IMR-90 (cell line): ENCODE results near the gene SOX2. TPM values are rescaled to one million over a fixed set of nuclear protein-coding genes. Genes with fewer than 3 reads are reported as not detected.

Experiments
- ATAC-seq: fragments of 200-7000 bp; cut with Tn5 transposase; 2 replicates; pipeline ENCODE4 v1.9.1; 2020; ENCODE audit warnings: low read depth, mild to moderate bottlenecking, moderate library complexity
- BruUV-seq: library from RNA; stranded (reverse); fragments of 400-500 nt; replicated peaks from 2 replicates; lab custom pipeline; 2021; lab: Mats Ljungman, UMichigan
- CTCF ChIA-PET: fragments of 300-600 bp; formaldehyde crosslinking; extraction: SDS; loops from one replicate; lab custom pipeline; 2021; ENCODE audit warnings: antibody characterized with exemption; lab: Yijun Ruan, JAX
- POLR2A ChIA-PET: fragments of 300-600 bp; sonication (Branson Sonifier 250); formaldehyde crosslinking; loops from one replicate; lab custom pipeline; 2022; ENCODE audit warnings: antibody characterized with exemption; ENCODE audit not compliant: unreplicated experiment; lab: Charles Lee
- DNase-seq: peaks from one replicate; pipeline ENCODE4 v3.0.0; 2013
- H2AFZ ChIP-seq: replicated peaks from 2 replicates; pipeline ENCODE3; 2013; ENCODE audit warnings: low read length, mild to moderate bottlenecking; ENCODE audit not compliant: poor library complexity
- H2AK5ac ChIP-seq: 2 replicates; pipeline ENCODE4 v1.6.1; 2013; ENCODE audit warnings: low read depth, low read length, inconsistent platforms
- H2AK9ac ChIP-seq: replicated peaks from 2 replicates; pipeline ENCODE3; 2013; ENCODE audit warnings: mild to moderate bottlenecking, low read depth, low read length, moderate library complexity; ENCODE audit not compliant: poor library complexity
- H2BK120ac ChIP-seq: 2 replicates; pipeline ENCODE4 v1.6.1; 2013; ENCODE audit warnings: low read depth, low read length, inconsistent platforms
- H2BK15ac ChIP-seq: 3 replicates; pipeline ENCODE4 v1.6.1; 2013; ENCODE audit warnings: low read depth, low read length, inconsistent platforms
- H2BK20ac ChIP-seq: 2 replicates; pipeline ENCODE4 v1.6.1; 2013; ENCODE audit warnings: low read depth, mild to moderate bottlenecking, inconsistent platforms, low read length, moderate library complexity
- H2BK5ac ChIP-seq: 2 replicates; pipeline ENCODE4 v1.6.1; 2013; ENCODE audit warnings: mild to moderate bottlenecking, low read depth, low read length, inconsistent platforms; ENCODE audit not compliant: poor library complexity, severe bottlenecking
- H3K14ac ChIP-seq: replicated peaks from 2 replicates; pipeline ENCODE4 v1.6.1; 2013; ENCODE audit warnings: low read depth, low read length, inconsistent platforms
- H3K18ac ChIP-seq: 2 replicates; pipeline ENCODE4 v1.6.1; 2013; ENCODE audit warnings: low read depth, low read length, control low read depth
- H3K23ac ChIP-seq: 2 replicates; pipeline ENCODE4 v1.6.1; 2013; ENCODE audit warnings: low read depth, low read length, inconsistent platforms
- H3K27ac ChIP-seq: 2 replicates; pipeline ENCODE4 v1.5.1; 2013; ENCODE audit warnings: mild to moderate bottlenecking, control low read depth, low read length; ENCODE audit not compliant: insufficient read depth
- H3K27me3 ChIP-seq: 2 replicates; pipeline ENCODE4 v1.6.1; 2013; ENCODE audit warnings: low read length; ENCODE audit not compliant: control insufficient read depth, insufficient read depth
- H3K36me3 ChIP-seq: 2 replicates; pipeline ENCODE4 v1.6.1; 2013; ENCODE audit warnings: low read length, mixed read lengths; ENCODE audit not compliant: control insufficient read depth, insufficient read depth
- H3K4ac ChIP-seq: 2 replicates; pipeline ENCODE4 v1.6.1; 2013; ENCODE audit warnings: low read depth, low read length, inconsistent platforms
- H3K4me1 ChIP-seq: 2 replicates; pipeline ENCODE4 v1.6.1; 2013; ENCODE audit warnings: low read length, mixed read lengths; ENCODE audit not compliant: control insufficient read depth, insufficient read depth
- H3K4me2 ChIP-seq: 2 replicates; pipeline ENCODE4 v1.6.1; 2013; ENCODE audit warnings: low read depth, mild to moderate bottlenecking, control low read depth, low read length, moderate library complexity
- H3K4me3 ChIP-seq: 2 replicates; pipeline ENCODE4 v1.5.1; 2013; ENCODE audit warnings: low read depth, mild to moderate bottlenecking, control low read depth, low read length, moderate library complexity; ENCODE audit not compliant: insufficient read depth
- H3K56ac ChIP-seq: 2 replicates; pipeline ENCODE4 v1.6.1; 2013; ENCODE audit warnings: low read length, inconsistent platforms; ENCODE audit not compliant: insufficient read depth; ENCODE audit errors: extremely low read depth
- H3K79me1 ChIP-seq, 2 experiments: 2 replicates each; pipeline ENCODE4 v1.6.1; 2013; ENCODE audit warnings: low read length in 2 of 2, inconsistent platforms in 1 of 2, low read depth in 1 of 2
- H3K9ac ChIP-seq: 2 replicates; pipeline ENCODE4 v1.6.1; 2013; ENCODE audit warnings: low read depth, low read length, control low read depth
- H3K9me1 ChIP-seq: 2 replicates; pipeline ENCODE4 v1.6.1; 2013; ENCODE audit warnings: low read length, inconsistent platforms; ENCODE audit not compliant: insufficient read depth
- H3K9me3 ChIP-seq: 2 replicates; pipeline ENCODE4 v1.6.1; 2013; ENCODE audit warnings: low read length; ENCODE audit not compliant: control insufficient read depth, insufficient read depth
- H4K20me1 ChIP-seq: 2 replicates; pipeline ENCODE4 v1.6.1; 2013; ENCODE audit warnings: low read length, inconsistent platforms; ENCODE audit not compliant: insufficient read depth
- H4K5ac ChIP-seq: 2 replicates; pipeline ENCODE4 v1.6.1; 2013; ENCODE audit warnings: mild to moderate bottlenecking, low read depth, low read length, control low read depth
- H4K8ac ChIP-seq, 2 experiments: 2 replicates each; pipeline ENCODE4 v1.6.1; 2013; ENCODE audit warnings: low read depth in 2 of 2, low read length in 2 of 2, control low read depth in 1 of 2, inconsistent platforms in 1 of 2
- H4K91ac ChIP-seq: 2 replicates; pipeline ENCODE4 v1.6.1; 2013; ENCODE audit warnings: low read depth, low read length, inconsistent platforms; ENCODE audit not compliant: insufficient read depth
- BHLHE40 ChIP-seq: fragments of 150-350 bp; IDR thresholded peaks from 2 replicates; pipeline ENCODE4 v1.6.1; 2016; ENCODE audit warnings: mild to moderate bottlenecking, low read depth, low read length
- CEBPB ChIP-seq: IDR thresholded peaks from 2 replicates; pipeline ENCODE4 v1.6.1; 2012; ENCODE audit warnings: low read depth, low read length, improper control_type of control experiment
- CHD1 ChIP-seq: IDR thresholded peaks from 2 replicates; pipeline ENCODE4 v1.6.1; 2012; ENCODE audit warnings: low read depth, low read length, improper control_type of control experiment
- FOS ChIP-seq: fragments of 150-350 bp; IDR thresholded peaks from 2 replicates; pipeline ENCODE4 v1.6.1; 2016; ENCODE audit warnings: low read depth, low read length
- MAFK ChIP-seq: IDR thresholded peaks from 2 replicates; pipeline ENCODE4 v1.6.1; 2012; ENCODE audit warnings: low read depth, low read length, improper control_type of control experiment
- MAZ ChIP-seq: IDR thresholded peaks from 2 replicates; pipeline ENCODE4 v1.6.1; 2012; ENCODE audit warnings: low read depth, mild to moderate bottlenecking, low read length, improper control_type of control experiment, moderate library complexity, borderline replicate concordance
- MXI1 ChIP-seq: IDR thresholded peaks from 2 replicates; pipeline ENCODE4 v1.6.1; 2012; ENCODE audit warnings: low read depth, mild to moderate bottlenecking, low read length, moderate library complexity, borderline replicate concordance
- NFE2L2 ChIP-seq: fragments of 150-350 bp; IDR thresholded peaks from 2 replicates; pipeline ENCODE4 v1.6.1; 2016; ENCODE audit warnings: low read depth, mild to moderate bottlenecking, low read length
- POLR2A ChIP-seq: IDR thresholded peaks from 2 replicates; pipeline ENCODE4 v1.6.1; 2012; ENCODE audit warnings: mild to moderate bottlenecking, low read depth, low read length
- RAD21 ChIP-seq: IDR thresholded peaks from 2 replicates; pipeline ENCODE4 v1.6.1; 2012; ENCODE audit warnings: low read length, improper control_type of control experiment
- RCOR1 ChIP-seq: IDR thresholded peaks from 2 replicates; pipeline ENCODE4 v1.6.1; 2012; ENCODE audit warnings: mild to moderate bottlenecking, low read length, improper control_type of control experiment; ENCODE audit not compliant: insufficient replicate concordance
- RFX5 ChIP-seq: IDR thresholded peaks from 2 replicates; pipeline ENCODE4 v1.8.0; 2012; ENCODE audit warnings: low read depth, mild to moderate bottlenecking, low read length, moderate library complexity
- SMC3 ChIP-seq: fragments of 150-350 bp; IDR thresholded peaks from 2 replicates; pipeline ENCODE4 v1.6.1; 2016; ENCODE audit warnings: low read depth, mild to moderate bottlenecking, antibody characterized with exemption, low read length, moderate library complexity
- WGBS, 2 experiments: methylation state at CpG; one replicate each; pipeline versions ENCODE4 v1.1.5 to v1.1.7; 2013; ENCODE audit warnings: missing lambda C conversion rate in 2 of 2; ENCODE audit not compliant: insufficient read length in 1 of 2; ENCODE audit errors: extremely low coverage in 2 of 2; 5-methylcytosine and 5-hydroxymethylcytosine counted together
- dilution Hi-C: fragments of 300-500 bp; cut with HindIII; formaldehyde crosslinking; loops from one replicate; pipeline ENCODE4 v1.14.3; 2018; ENCODE audit warnings: low sequenced_read_pairs; ENCODE audit not compliant: unreplicated experiment
- in situ Hi-C: fragments of 300-500 bp; cut with MboI; formaldehyde crosslinking; loops from 3 replicates; pipeline ENCODE4 v1.14.3; 2019; ENCODE audit warnings: low sequenced_read_pairs, inconsistent platforms, mixed read lengths
- intact Hi-C: fragments of 100-400 bp; cut with micrococcal nuclease; formaldehyde crosslinking; loops from 2 replicates; pipeline ENCODE4 v1.10.0; 2022
- polyA plus RNA-seq, 3 experiments: library from polyadenylated mRNA; depleted of rRNA; stranded (reverse); fragments of >200 nt; gene quantifications; 2 replicates each; pipeline ENCODE4 v1.2.3, GENCODE V29; 2012; ENCODE audit warnings: low replicate concordance in 1 of 3
- total RNA-seq: library from RNA; depleted of rRNA; stranded (reverse); fragments of >200 nt; gene quantifications from 2 replicates; pipeline ENCODE4 v1.2.3, GENCODE V29; 2012
- TF ChIP-seq, protein P1 (sequence below): fragments of 150-350 bp; IDR thresholded peaks from 2 replicates; pipeline ENCODE4 v1.6.1; 2017; ENCODE audit warnings: mild to moderate bottlenecking, antibody characterized with exemption, low read length, low read depth
- TF ChIP-seq, protein P2 (sequence below): conservative IDR thresholded peaks from 2 replicates; pipeline ENCODE4 v1.5.1; 2012; ENCODE audit warnings: mild to moderate bottlenecking, low read depth, low read length, improper control_type of control experiment
- TF ChIP-seq, protein P3 (sequence below): fragments of 150-350 bp; IDR thresholded peaks from 2 replicates; pipeline ENCODE4 v1.6.1; 2016; ENCODE audit warnings: low read depth, mild to moderate bottlenecking, low read length, moderate library complexity, borderline replicate concordance

Gene SOX2
- total and polyA plus RNA-seq, 2 of the 4 experiments (the other 2 are of a cell fraction) = not detected

DNA sequence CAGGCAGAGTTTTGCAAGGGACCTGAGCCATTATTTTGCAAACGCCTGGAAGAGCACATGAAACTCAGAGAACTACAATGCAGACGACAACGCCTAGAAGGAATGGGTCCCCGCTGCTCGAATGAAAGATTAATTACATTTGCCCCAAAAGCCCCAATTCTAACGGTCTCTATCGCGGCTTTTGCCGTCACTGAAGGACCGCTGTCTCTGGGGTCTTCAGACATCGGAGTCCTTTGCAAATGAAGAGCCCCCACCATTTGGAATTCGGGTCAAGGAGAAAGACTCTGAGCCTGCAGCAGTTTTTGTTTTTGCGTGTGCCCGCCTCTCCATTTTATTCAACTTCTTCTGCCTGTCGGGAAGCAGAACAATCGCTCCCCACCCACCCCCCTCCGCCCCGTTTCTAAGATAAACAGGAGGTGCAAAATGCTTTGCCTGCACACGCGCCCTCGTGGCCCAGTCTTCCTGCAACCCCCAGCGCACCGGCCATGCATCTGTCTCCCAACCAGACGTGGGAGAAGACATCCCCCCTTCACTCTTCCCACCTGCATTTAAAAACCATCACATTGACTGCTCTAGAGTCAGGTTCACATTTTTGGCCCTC, 13.5 kb downstream of the SOX2 start:
- Histone ChIP-seq H4K91ac (no peak overlapping the region), H4K20me1 (no peaks in the 10 kb centered on the region), H2BK15ac (no peak overlapping the region), H3K36me3 (no peaks in the 10 kb centered on the region), H3K14ac (no peak overlapping the region), H2BK120ac (no peak overlapping the region), H3K27ac (no peak overlapping the region), H4K5ac (no peak overlapping the region), H2BK20ac (no peak overlapping the region), H4K8ac (no peak overlapping the region), H3K9me3 (peaks cover 2% of the 10 kb centered on the region), H3K9me1 (no peaks in the 10 kb centered on the region), H3K18ac (no peak overlapping the region), H2AFZ (no peak overlapping the region), H3K4me3 (no peak overlapping the region), H3K9ac (no peak overlapping the region), H3K79me1 (no peaks in the 10 kb centered on the region), H2AK9ac (no peak overlapping the region), H2AK5ac (no peak overlapping the region), H2BK5ac (no peak overlapping the region), H3K4me2 (no peak overlapping the region), H3K27me3 (peaks cover 58% of the 10 kb centered on the region), H3K4ac (no peak overlapping the region), H3K4me1 (no peaks in the 10 kb centered on the region), H3K23ac (no peak overlapping the region), H3K56ac (no peak overlapping the region)
- dilution Hi-C loops = no loop called here
- CTCF ChIA-PET = no interaction called here
- WGBS, 2 experiments = 5% methylated on average over 12 of the region's 24 CpGs; no CpG with 5 or more reads in 1 of the 2 experiments
- in situ Hi-C loops = no loop called here
- no peak for TF ChIP-seq BHLHE40
- TF ChIP-seq CHD1 = no peak
- TF ChIP-seq FOS = no peak
- TF ChIP-seq, protein P1, sequence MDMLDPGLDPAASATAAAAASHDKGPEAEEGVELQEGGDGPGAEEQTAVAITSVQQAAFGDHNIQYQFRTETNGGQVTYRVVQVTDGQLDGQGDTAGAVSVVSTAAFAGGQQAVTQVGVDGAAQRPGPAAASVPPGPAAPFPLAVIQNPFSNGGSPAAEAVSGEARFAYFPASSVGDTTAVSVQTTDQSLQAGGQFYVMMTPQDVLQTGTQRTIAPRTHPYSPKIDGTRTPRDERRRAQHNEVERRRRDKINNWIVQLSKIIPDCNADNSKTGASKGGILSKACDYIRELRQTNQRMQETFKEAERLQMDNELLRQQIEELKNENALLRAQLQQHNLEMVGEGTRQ = no peak
- TF ChIP-seq, protein P2, sequence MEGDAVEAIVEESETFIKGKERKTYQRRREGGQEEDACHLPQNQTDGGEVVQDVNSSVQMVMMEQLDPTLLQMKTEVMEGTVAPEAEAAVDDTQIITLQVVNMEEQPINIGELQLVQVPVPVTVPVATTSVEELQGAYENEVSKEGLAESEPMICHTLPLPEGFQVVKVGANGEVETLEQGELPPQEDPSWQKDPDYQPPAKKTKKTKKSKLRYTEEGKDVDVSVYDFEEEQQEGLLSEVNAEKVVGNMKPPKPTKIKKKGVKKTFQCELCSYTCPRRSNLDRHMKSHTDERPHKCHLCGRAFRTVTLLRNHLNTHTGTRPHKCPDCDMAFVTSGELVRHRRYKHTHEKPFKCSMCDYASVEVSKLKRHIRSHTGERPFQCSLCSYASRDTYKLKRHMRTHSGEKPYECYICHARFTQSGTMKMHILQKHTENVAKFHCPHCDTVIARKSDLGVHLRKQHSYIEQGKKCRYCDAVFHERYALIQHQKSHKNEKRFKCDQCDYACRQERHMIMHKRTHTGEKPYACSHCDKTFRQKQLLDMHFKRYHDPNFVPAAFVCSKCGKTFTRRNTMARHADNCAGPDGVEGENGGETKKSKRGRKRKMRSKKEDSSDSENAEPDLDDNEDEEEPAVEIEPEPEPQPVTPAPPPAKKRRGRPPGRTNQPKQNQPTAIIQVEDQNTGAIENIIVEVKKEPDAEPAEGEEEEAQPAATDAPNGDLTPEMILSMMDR = no peak
- TF ChIP-seq MAZ = no peak
- TF ChIP-seq RFX5 = no peak
- no peak for TF ChIP-seq POLR2A
- TF ChIP-seq, protein P3, sequence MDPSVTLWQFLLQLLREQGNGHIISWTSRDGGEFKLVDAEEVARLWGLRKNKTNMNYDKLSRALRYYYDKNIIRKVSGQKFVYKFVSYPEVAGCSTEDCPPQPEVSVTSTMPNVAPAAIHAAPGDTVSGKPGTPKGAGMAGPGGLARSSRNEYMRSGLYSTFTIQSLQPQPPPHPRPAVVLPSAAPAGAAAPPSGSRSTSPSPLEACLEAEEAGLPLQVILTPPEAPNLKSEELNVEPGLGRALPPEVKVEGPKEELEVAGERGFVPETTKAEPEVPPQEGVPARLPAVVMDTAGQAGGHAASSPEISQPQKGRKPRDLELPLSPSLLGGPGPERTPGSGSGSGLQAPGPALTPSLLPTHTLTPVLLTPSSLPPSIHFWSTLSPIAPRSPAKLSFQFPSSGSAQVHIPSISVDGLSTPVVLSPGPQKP = no peak
- no peak for TF ChIP-seq RAD21
- TF ChIP-seq SMC3 = no peak
- no peak for TF ChIP-seq MXI1
- no peak for TF ChIP-seq MAFK
- TF ChIP-seq CEBPB = no peak
- TF ChIP-seq NFE2L2 = no peak
- TF ChIP-seq RCOR1 = no peak
- ATAC-seq (no peak), DNase-seq (no peak)
- POLR2A ChIA-PET = no interaction called here
- no TSS peak for BruUV-seq
- intact Hi-C loops = no loop called here
